ENCODE data around the gene NPFF.

GRCh38 chr12:53513712-53514410, 6.6 kb upstream of the NPFF start:
- no peak for TF ChIP-seq POLR2AphosphoS5 (IDR thresholded peaks at IDR 0.05)
- no peak for TF ChIP-seq CTCF (IDR thresholded peaks at IDR 0.05)
